MCF 10A (cell line): ENCODE results near the gene ANO1. TPM values are rescaled to one million over a fixed set of nuclear protein-coding genes. Genes with fewer than 3 reads are reported as not detected.

Experiments
- BruUV-seq: library from RNA; stranded (reverse); fragments of 400-500 nt; replicated peaks from 2 replicates; lab custom pipeline; 2021; lab: Mats Ljungman, UMichigan
- CTCF ChIA-PET: fragments of 300-600 bp; sonication (Branson Sonifier 250); formaldehyde crosslinking; extraction: SDS; loops from one replicate; lab custom pipeline; 2021; ENCODE audit warnings: antibody characterized with exemption, inconsistent platforms; lab: Yijun Ruan, JAX
- POLR2A ChIA-PET: fragments of 300-600, 350-650 bp; sonication (Branson Sonifier 250); formaldehyde crosslinking; extraction: SDS; loops from one replicate; lab custom pipeline; 2020; ENCODE audit warnings: antibody characterized with exemption, inconsistent platforms; lab: Yijun Ruan, JAX
- DNase-seq: peaks from one replicate; pipeline ENCODE4 v3.0.0-alpha.2; 2018; ENCODE audit not compliant: unreplicated experiment
- H3K27ac Mint-ChIP-seq: one replicate; pipeline ENCODE4 v1.8.0; 2022; ENCODE audit warnings: mild to moderate bottlenecking, low read depth, mixed read lengths; ENCODE audit not compliant: unreplicated experiment
- H3K27me3 Mint-ChIP-seq: one replicate; pipeline ENCODE4 v1.8.0; 2022; ENCODE audit warnings: mixed read lengths; ENCODE audit not compliant: insufficient read depth, unreplicated experiment
- H3K36me3 Mint-ChIP-seq: one replicate; pipeline ENCODE4 v1.8.0; 2022; ENCODE audit warnings: mild to moderate bottlenecking, moderate library complexity, mixed read lengths; ENCODE audit not compliant: insufficient read depth, unreplicated experiment
- H3K4me1 Mint-ChIP-seq: one replicate; pipeline ENCODE4 v1.8.0; 2022; ENCODE audit warnings: mixed read lengths; ENCODE audit not compliant: insufficient read depth, unreplicated experiment
- H3K4me3 Mint-ChIP-seq: one replicate; pipeline ENCODE4 v1.8.0; 2022; ENCODE audit warnings: mild to moderate bottlenecking, moderate library complexity, mixed read lengths; ENCODE audit not compliant: unreplicated experiment
- H3K9me3 Mint-ChIP-seq: one replicate; pipeline ENCODE4 v1.8.0; 2022; ENCODE audit warnings: mixed read lengths; ENCODE audit not compliant: unreplicated experiment
- intact Hi-C: fragments of 100-400 bp; cut with micrococcal nuclease; formaldehyde crosslinking; loops from 2 replicates; pipeline ENCODE4 v1.14.1; 2022
- total RNA-seq: library from RNA; stranded (reverse); gene quantifications from 2 replicates; pipeline ENCODE4 v1.2.3, GENCODE V29; 2022
- TF ChIP-seq, protein P1 (sequence below): fragments of 200-600 bp; IDR thresholded peaks from one replicate; pipeline ENCODE4 v1.8.0; 2022; ENCODE audit warnings: antibody characterized with exemption, mild to moderate bottlenecking; ENCODE audit not compliant: unreplicated experiment

The ANO1 gene
- total RNA-seq, 1 experiment from 2014 or later: not detected

DNA sequence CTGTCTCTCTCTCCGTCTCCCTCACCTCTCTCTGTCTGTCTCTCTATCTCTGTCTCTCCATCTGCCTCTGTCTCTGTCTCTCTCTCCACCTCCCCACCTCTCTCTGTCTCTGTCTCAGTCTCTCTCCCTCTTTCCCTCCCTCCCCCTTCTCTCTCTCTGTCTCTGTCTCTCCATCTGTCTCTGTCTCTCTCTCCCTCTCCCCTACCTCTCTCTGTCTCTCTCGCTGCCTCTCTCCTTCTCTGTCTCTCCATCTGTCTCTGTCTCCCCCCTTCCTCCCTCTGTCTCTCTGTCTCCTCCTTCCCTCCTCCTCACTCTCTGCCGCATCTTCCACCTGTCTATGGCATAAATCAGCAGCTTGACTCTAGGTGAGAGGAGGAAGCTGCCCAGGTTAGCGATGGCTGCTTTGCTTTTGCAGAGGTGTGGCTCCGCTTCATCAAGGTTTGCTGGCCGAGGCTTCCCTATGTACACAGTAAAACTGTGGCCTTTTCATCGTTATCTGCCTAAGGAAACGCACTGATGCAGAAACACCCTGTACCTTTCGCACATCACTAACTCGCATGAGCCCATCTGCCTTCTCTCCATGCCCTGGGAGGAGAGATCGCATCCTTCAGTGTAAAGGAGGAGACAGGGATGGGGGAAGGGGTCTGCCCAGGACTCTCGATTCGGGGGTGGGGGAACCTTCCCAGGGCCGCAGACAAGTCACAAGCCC lies 44.5 kb downstream of the ANO1 start:
- Mint-ChIP-seq H3K27me3 (peaks cover 49% of the 10 kb centered on the region), H3K27ac (no peak overlapping the region), H3K4me3 (no peak overlapping the region), H3K9me3 (peaks cover 19% of the 10 kb centered on the region), H3K4me1 (no peaks in the 10 kb centered on the region), H3K36me3 (no peaks in the 10 kb centered on the region)
- DNase-seq: no peak
- no TSS peak for BruUV-seq
- TF ChIP-seq, protein P1, sequence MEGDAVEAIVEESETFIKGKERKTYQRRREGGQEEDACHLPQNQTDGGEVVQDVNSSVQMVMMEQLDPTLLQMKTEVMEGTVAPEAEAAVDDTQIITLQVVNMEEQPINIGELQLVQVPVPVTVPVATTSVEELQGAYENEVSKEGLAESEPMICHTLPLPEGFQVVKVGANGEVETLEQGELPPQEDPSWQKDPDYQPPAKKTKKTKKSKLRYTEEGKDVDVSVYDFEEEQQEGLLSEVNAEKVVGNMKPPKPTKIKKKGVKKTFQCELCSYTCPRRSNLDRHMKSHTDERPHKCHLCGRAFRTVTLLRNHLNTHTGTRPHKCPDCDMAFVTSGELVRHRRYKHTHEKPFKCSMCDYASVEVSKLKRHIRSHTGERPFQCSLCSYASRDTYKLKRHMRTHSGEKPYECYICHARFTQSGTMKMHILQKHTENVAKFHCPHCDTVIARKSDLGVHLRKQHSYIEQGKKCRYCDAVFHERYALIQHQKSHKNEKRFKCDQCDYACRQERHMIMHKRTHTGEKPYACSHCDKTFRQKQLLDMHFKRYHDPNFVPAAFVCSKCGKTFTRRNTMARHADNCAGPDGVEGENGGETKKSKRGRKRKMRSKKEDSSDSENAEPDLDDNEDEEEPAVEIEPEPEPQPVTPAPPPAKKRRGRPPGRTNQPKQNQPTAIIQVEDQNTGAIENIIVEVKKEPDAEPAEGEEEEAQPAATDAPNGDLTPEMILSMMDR: no peak
- POLR2A ChIA-PET: no interaction called here
- intact Hi-C loops: no loop called here
- CTCF ChIA-PET: interaction anchor here (1.1 kb wide), 1 partner anchor 205 kb away, joined by 3 read pairs; no protein-coding TSS in a partner anchor

DNA sequence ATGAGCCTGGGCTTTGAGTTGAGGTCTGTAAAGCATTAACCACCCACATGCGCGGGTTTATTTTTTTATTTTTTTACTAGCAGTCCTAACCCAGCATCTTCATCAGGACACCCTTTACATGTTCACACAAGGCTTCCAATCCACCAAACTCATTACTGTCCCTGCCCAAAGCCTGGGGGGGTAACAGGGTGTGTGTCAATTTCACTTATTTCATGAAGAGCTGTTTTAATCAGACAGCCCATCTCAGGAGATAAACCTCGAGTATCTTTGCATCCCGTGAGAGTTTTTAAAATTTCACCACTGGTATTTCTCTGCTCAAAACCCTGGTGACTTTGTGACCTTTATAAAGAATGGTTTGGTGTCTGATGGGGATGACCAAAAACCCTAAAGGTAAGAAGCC lies 45.6 kb downstream of the ANO1 start:
- peaks cover 12% of the 10 kb centered on the region for H3K9me3 Mint-ChIP-seq
- no TSS peak for BruUV-seq
- CTCF ChIA-PET: interaction anchor here (0.6 to 1.2 kb wide), 5 partner anchors 14 to 210 kb away, joined by 3 to 4 read pairs (median 4); no protein-coding TSS in a partner anchor

DNA sequence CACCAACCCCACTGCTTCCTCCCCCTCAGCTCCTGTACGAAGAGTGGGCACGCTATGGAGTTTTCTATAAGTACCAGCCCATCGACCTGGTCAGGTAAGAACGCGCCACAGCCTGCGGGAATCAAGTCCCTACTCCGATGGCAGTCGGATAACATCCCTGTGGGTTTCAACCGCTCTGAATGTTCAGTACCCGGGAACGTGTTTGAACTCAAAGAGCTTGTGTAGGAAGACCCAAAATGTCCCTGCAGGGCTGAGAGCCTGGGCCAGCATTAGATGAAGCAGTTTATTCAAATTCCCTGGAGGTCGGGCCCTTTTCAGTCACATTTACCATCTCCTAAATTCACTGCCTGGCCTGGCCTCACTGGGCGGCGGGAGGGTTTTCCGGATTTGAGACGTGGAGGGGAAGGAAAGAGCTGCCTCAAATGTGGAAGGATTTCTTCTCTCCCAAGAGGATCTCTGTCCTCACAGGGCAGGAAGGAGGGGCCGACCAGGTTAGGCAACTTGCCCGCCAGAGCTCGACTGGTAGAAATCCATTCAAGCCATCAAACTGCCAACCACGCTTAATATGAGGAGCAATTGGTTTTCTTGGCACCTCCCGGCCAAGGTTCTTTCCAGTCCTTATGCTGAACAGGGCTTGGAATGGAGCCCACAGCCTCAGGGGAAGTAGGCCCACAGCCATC lies 46.3 kb downstream of the ANO1 start:
- Mint-ChIP-seq H3K36me3 (no peaks in the 10 kb centered on the region), H3K27me3 (peaks cover 32% of the 10 kb centered on the region), H3K4me3 (no peak overlapping the region), H3K9me3 (peaks cover 5% of the 10 kb centered on the region), H3K27ac (no peak overlapping the region), H3K4me1 (no peaks in the 10 kb centered on the region)
- intact Hi-C loops: no loop called here
- BruUV-seq: no TSS peak
- DNase-seq: no peak
- TF ChIP-seq, protein P1: no peak
- POLR2A ChIA-PET: no interaction called here
- CTCF ChIA-PET: interaction anchor here (0.6 to 1.2 kb wide), 3 partner anchors 13 to 211 kb away, joined by 3 to 4 read pairs (median 4); no protein-coding TSS in a partner anchor

More for the DNA sequence above, 45.6 kb downstream of the ANO1 start:
- no peak overlapping the region for H3K27ac Mint-ChIP-seq
- H3K27me3 Mint-ChIP-seq: peaks cover 40% of the 10 kb centered on the region
- no peak overlapping the region for H3K4me3 Mint-ChIP-seq
- DNase-seq: no peak
- POLR2A ChIA-PET: no interaction called here
- intact Hi-C loops: no loop called here
- no peaks in the 10 kb centered on the region for H3K36me3 Mint-ChIP-seq
- no peaks in the 10 kb centered on the region for H3K4me1 Mint-ChIP-seq
- TF ChIP-seq, protein P1: no peak

DNA sequence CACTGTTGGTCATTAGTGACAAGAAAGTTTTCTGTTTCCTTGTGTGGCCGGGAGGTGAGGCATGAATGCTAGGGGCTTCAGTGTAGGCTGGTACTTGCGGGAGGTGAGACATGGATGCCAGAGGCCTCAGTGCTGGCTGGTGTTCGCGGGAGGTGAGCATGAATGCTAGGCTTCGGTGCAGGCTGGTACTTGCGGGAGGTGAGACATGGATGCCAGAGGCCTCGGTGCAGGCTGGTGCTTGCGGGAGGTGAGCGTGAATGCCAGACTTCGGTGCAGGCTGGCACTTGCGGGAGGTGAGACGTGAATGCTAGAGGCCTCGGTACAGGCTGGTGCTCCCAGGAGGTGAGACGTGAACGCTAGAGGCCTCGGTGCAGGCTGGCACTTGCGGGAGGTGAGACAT lies 48.4 kb downstream of the ANO1 start:
- H3K27ac Mint-ChIP-seq: no peak overlapping the region
- H3K4me3 Mint-ChIP-seq: no peak overlapping the region
- H3K27me3 Mint-ChIP-seq: peaks cover 16% of the 10 kb centered on the region
- intact Hi-C loops: no loop called here
- DNase-seq: no peak
- CTCF ChIA-PET: no interaction called here
- H3K4me1 Mint-ChIP-seq: no peaks in the 10 kb centered on the region
- no peaks in the 10 kb centered on the region for H3K36me3 Mint-ChIP-seq
- peaks cover 3% of the 10 kb centered on the region for H3K9me3 Mint-ChIP-seq
- POLR2A ChIA-PET: no interaction called here
- TF ChIP-seq, protein P1: no peak
- no TSS peak for BruUV-seq
